ENCODE measurements around the gene TMEM150C. TPM values are rescaled to one million over a fixed set of nuclear protein-coding genes. Genes with fewer than 3 reads are reported as not detected.

TMEM150C gene
- total and polyA plus RNA-seq, 8 donors: 0.45 to 8.4 (median 3.9) TPM; not detected in 1

GRCh38 chr4:82543131-82543530, 18.7 kb downstream of the TMEM150C start:
- Histone ChIP-seq H3K4me1 (no peaks in the 10 kb centered on the region), H3K9me3 (no peaks in the 10 kb centered on the region), H3K27me3 (no peaks in the 10 kb centered on the region), H3K27ac (no peak overlapping the region), H3K36me3 (no peaks in the 10 kb centered on the region), H3K4me3 (no peak overlapping the region)
- 89 to 97% (median 92%) methylated on average over 1 of the region's 1 CpG for WGBS, 5 donors
- intact Hi-C loops (cut with DNase I; ENCODE audit: low total_unique reads): no loop called here
- DNase-seq: no peak
- TF ChIP-seq EP300 (IDR thresholded peaks at IDR 0.05): no peak
- TF ChIP-seq CTCF (IDR thresholded peaks at IDR 0.05): no peak
- no peak for TF ChIP-seq POLR2A (IDR thresholded peaks at IDR 0.05)
- no peak for TF ChIP-seq POLR2AphosphoS5 (IDR thresholded peaks at IDR 0.05)

- Histone ChIP-seq H3K27ac (no peak overlapping the region), H3K9me3 (no peaks in the 10 kb centered on the region), H3K4me1 (no peaks in the 10 kb centered on the region), H3K36me3 (no peaks in the 10 kb centered on the region), H3K4me3 (no peak overlapping the region), H3K27me3 (no peaks in the 10 kb centered on the region)
- 75 to 90% (median 86%) methylated on average over 3 of the region's 3 CpGs for WGBS, 5 donors
- no peak for DNase-seq
- TF ChIP-seq CTCF (IDR thresholded peaks at IDR 0.05): no peak
- TF ChIP-seq EP300 (IDR thresholded peaks at IDR 0.05): no peak
- TF ChIP-seq POLR2AphosphoS5 (IDR thresholded peaks at IDR 0.05): no peak
- no peak for TF ChIP-seq POLR2A (IDR thresholded peaks at IDR 0.05)
- intact Hi-C loops (cut with DNase I; ENCODE audit: low total_unique reads): no loop called here
These were observed 19.1 kb downstream of the TMEM150C start for GRCh38 chr4:82542642-82543041.

DNA sequence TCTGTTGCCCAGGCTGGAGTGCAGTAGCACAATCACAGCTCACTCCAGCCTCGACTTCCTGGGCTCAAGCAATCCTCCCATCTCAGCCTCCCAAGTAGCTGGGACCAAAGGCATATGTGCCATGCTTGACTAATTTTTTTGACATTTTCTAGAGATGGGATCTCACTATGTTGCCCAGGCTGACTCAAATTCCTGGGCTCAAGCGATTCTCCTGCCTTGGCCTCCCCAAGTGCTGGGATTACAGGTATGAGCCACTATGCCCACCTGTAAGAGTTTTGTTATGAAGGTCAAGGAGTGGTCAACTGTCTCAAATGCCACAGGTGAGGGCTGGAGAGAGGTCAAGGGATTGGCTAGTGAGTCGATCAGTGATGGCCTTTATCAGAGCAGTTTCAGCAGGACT, 32.5 kb downstream of the TMEM150C start:
- WGBS, 5 donors: 86 to 91% (median 88%) methylated on average over 3 of the region's 3 CpGs
- no peak for DNase-seq
- H3K27ac ChIP-seq: no peak overlapping the region
- intact Hi-C loops (cut with DNase I; ENCODE audit: low total_unique reads): no loop called here
- no peaks in the 10 kb centered on the region for H3K36me3 ChIP-seq
- H3K9me3 ChIP-seq: no peaks in the 10 kb centered on the region
- H3K4me3 ChIP-seq: no peak overlapping the region
- no peak for TF ChIP-seq CTCF (IDR thresholded peaks at IDR 0.05)
- no peak for TF ChIP-seq POLR2A (IDR thresholded peaks at IDR 0.05)
- no peak for TF ChIP-seq EP300 (IDR thresholded peaks at IDR 0.05)
- TF ChIP-seq POLR2AphosphoS5 (IDR thresholded peaks at IDR 0.05): no peak
- no peaks in the 10 kb centered on the region for H3K27me3 ChIP-seq
- H3K4me1 ChIP-seq: no peaks in the 10 kb centered on the region

- Histone ChIP-seq H3K36me3 (no peaks in the 10 kb centered on the region), H3K4me1 (no peaks in the 10 kb centered on the region), H3K27ac (no peak overlapping the region), H3K9me3 (no peaks in the 10 kb centered on the region), H3K27me3 (no peaks in the 10 kb centered on the region), H3K4me3 (no peak overlapping the region)
- DNase-seq: peak in 1 of 2 donors; percentile 17
- TF ChIP-seq POLR2AphosphoS5 (IDR thresholded peaks at IDR 0.05) (no peak), CTCF (IDR thresholded peaks at IDR 0.05) (no peak), EP300 (IDR thresholded peaks at IDR 0.05) (no peak), POLR2A (IDR thresholded peaks at IDR 0.05) (no peak)
- intact Hi-C loops (cut with DNase I; ENCODE audit: low total_unique reads): no loop called here
- whole genome bisulfite sequencing, 5 donors: 73 to 87% (median 75%) methylated on average over 4 of the region's 4 CpGs
These were observed 32.9 kb downstream of the TMEM150C start for GRCh38 chr4:82528868-82529267.

Measured in stomach (tissue), 9 donors.